Sigmoid colon (tissue), 7 donors: Measurements from ENCODE around the gene NDUFAF2. TPM values are rescaled to one million over a fixed set of nuclear protein-coding genes. Genes with fewer than 3 reads are reported as not detected.

ENCODE experiments used
- DNase-seq: peaks from one replicate; pipeline ENCODE4 v3.0.0-alpha.2; 2019
- H3K27ac ChIP-seq, 4 donors: fragments of 200-600 bp; sonication (generic); one replicate each; pipeline ENCODE4 v1.5.1; 2016 to 2019; ENCODE audit warnings: mild to moderate bottlenecking in 1 of 4
- H3K27me3 ChIP-seq, 3 donors: fragments of 200-600 bp; sonication (generic); one replicate each; pipeline ENCODE4 v1.5.1; 2019; ENCODE audit warnings: mild to moderate bottlenecking in 1 of 3
- H3K36me3 ChIP-seq, 4 donors: fragments of 200-600 bp; sonication (generic); one replicate each; pipeline ENCODE4 v1.5.1; 2016 to 2019
- H3K4me1 ChIP-seq, 4 donors: fragments of 200-600 bp; sonication (generic); one replicate each; pipeline ENCODE4 v1.5.1; 2017 to 2019
- H3K4me3 ChIP-seq, 4 donors: fragments of 200-600 bp; sonication (generic); one replicate each; pipeline ENCODE4 v1.5.1; 2017 to 2019; ENCODE audit warnings: mild to moderate bottlenecking in 2 of 4, moderate library complexity in 1 of 4
- H3K9me3 ChIP-seq, 4 donors: fragments of 200-600 bp in 3 of 4; sonication (generic) in 3 of 4; one replicate each; pipeline versions ENCODE4 v1.5.1 to v1.6.1; 2013 to 2019
- CTCF ChIP-seq, 4 experiments: fragments of 450-650 bp in 3 of 4; fragments of 200-600 bp in 1 of 4; IDR thresholded peaks; one replicate each; pipeline ENCODE4 v1.5.1; 2016 to 2019; ENCODE audit warnings: antibody characterized with exemption in 4 of 4, mild to moderate bottlenecking in 3 of 4, moderate library complexity in 2 of 4
- EP300 ChIP-seq, 4 donors: sonication (generic); formaldehyde crosslinking; IDR thresholded peaks; one replicate each; pipeline ENCODE4 v1.6.1; 2017; ENCODE audit warnings: antibody characterized with exemption in 4 of 4
- POLR2A ChIP-seq, 2 donors: fragments of 450-650 bp; IDR thresholded peaks; one replicate each; pipeline ENCODE4 v1.6.1; 2016; ENCODE audit warnings: antibody characterized with exemption in 2 of 2, mild to moderate bottlenecking in 2 of 2, moderate library complexity in 2 of 2
- POLR2AphosphoS5 ChIP-seq, 4 donors: sonication (generic); formaldehyde crosslinking; IDR thresholded peaks; one replicate each; pipeline ENCODE4 v1.6.1; 2017; ENCODE audit warnings: antibody characterized with exemption in 4 of 4
- WGBS, 2 donors: extraction: QIAGEN DNeasy Blood & Tissue Kit; methylation state at CpG; one replicate each; pipeline ENCODE4 v1.1.7; 2013; 5-methylcytosine and 5-hydroxymethylcytosine counted together
- intact Hi-C: fragments of 100-400 bp; cut with DNase I; formaldehyde crosslinking; loops from one replicate; pipeline ENCODE4 v1.15.1; 2023
- polyA plus RNA-seq, 3 donors: library from polyadenylated mRNA; stranded (reverse); fragments of 200-250 nt; gene quantifications; one replicate each; pipeline ENCODE4 v1.2.3, GENCODE V29; 2013
- total RNA-seq, 4 donors: library from RNA; depleted of rRNA; stranded (reverse); fragments of >200 nt; gene quantifications; one replicate each; pipeline ENCODE4 v1.1.0, GENCODE V29; 2016
- donor health status: healthy with polysubstance abuse.
- donor health status: Bipolar disorder and iron deficiency.
- donor health status: healthy.

Gene NDUFAF2
- total and polyA plus RNA-seq, 7 donors: 33.5 to 48.6 (median 41.5) TPM

GRCh38 chr5:61018062-61018461 lies 73.1 kb downstream of the NDUFAF2 start:
- H3K9me3 ChIP-seq: no peaks in the 10 kb centered on the region
- no peak for DNase-seq
- H3K27ac ChIP-seq: no peak overlapping the region
- H3K27me3 ChIP-seq: no peaks in the 10 kb centered on the region
- WGBS, 2 donors: 58 to 73% methylated on average over 2 of the region's 2 CpGs
- peaks cover 0 to 14% (median 0%) of the 10 kb centered on the region in 4 donors for H3K4me1 ChIP-seq
- H3K4me3 ChIP-seq: no peak overlapping the region
- intact Hi-C loops: no loop called here
- no peaks in the 10 kb centered on the region for H3K36me3 ChIP-seq
- TF ChIP-seq EP300 (IDR thresholded peaks at IDR 0.05): no peak
- TF ChIP-seq POLR2AphosphoS5 (IDR thresholded peaks at IDR 0.05): no peak
- no peak for TF ChIP-seq CTCF (IDR thresholded peaks at IDR 0.05)
- TF ChIP-seq POLR2A (IDR thresholded peaks at IDR 0.05): no peak

- Histone ChIP-seq H3K9me3 (no peaks in the 10 kb centered on the region), H3K4me3 (no peak overlapping the region), H3K27me3 (no peaks in the 10 kb centered on the region), H3K4me1 (peaks cover 0 to 25% (median 3%) of the 10 kb centered on the region in 4 donors), H3K36me3 (no peaks in the 10 kb centered on the region), H3K27ac (no peak overlapping the region)
- intact Hi-C loops: no loop called here
- TF ChIP-seq POLR2AphosphoS5 (IDR thresholded peaks at IDR 0.05): no peak
- no peak for TF ChIP-seq POLR2A (IDR thresholded peaks at IDR 0.05)
- TF ChIP-seq EP300 (IDR thresholded peaks at IDR 0.05): no peak
- TF ChIP-seq CTCF (IDR thresholded peaks at IDR 0.05): no peak
- DNase-seq: no peak
- WGBS, 2 donors: 98% methylated on average over 1 of the region's 1 CpG
Measured at GRCh38 chr5:61019642-61020041, 74.6 kb downstream of the NDUFAF2 start.

GRCh38 chr5:61020415-61020814 lies 75.4 kb downstream of the NDUFAF2 start:
- Histone ChIP-seq H3K9me3 (no peaks in the 10 kb centered on the region), H3K4me3 (no peak overlapping the region), H3K4me1 (peaks cover 0 to 27% (median 3%) of the 10 kb centered on the region in 4 donors), H3K27me3 (no peaks in the 10 kb centered on the region), H3K27ac (no peak overlapping the region), H3K36me3 (no peaks in the 10 kb centered on the region)
- DNase-seq: no peak
- 63 to 81% methylated on average over 3 of the region's 3 CpGs for WGBS, 2 donors
- TF ChIP-seq CTCF (IDR thresholded peaks at IDR 0.05) (no peak), POLR2AphosphoS5 (IDR thresholded peaks at IDR 0.05) (no peak), POLR2A (IDR thresholded peaks at IDR 0.05) (no peak), EP300 (IDR thresholded peaks at IDR 0.05) (no peak)
- intact Hi-C loops: no loop called here

GRCh38 chr5:61023131-61023530 lies 78.1 kb downstream of the NDUFAF2 start:
- no peaks in the 10 kb centered on the region for H3K36me3 ChIP-seq
- TF ChIP-seq EP300 (IDR thresholded peaks at IDR 0.05) (no peak), POLR2AphosphoS5 (IDR thresholded peaks at IDR 0.05) (no peak), CTCF (IDR thresholded peaks at IDR 0.05) (no peak), POLR2A (IDR thresholded peaks at IDR 0.05) (no peak)
- 67 to 80% methylated on average over 1 of the region's 1 CpG for WGBS, 2 donors
- H3K4me3 ChIP-seq: no peak overlapping the region
- no peaks in the 10 kb centered on the region for H3K27me3 ChIP-seq
- no peak for DNase-seq
- intact Hi-C loops: no loop called here
- H3K4me1 ChIP-seq: peaks cover 0 to 29% (median 3%) of the 10 kb centered on the region in 4 donors
- H3K27ac ChIP-seq: no peak overlapping the region
- no peaks in the 10 kb centered on the region for H3K9me3 ChIP-seq

- Histone ChIP-seq H3K27ac (no peak overlapping the region), H3K4me1 (peaks cover 0 to 43% (median 13%) of the 10 kb centered on the region in 4 donors), H3K9me3 (no peaks in the 10 kb centered on the region), H3K36me3 (no peaks in the 10 kb centered on the region), H3K27me3 (no peaks in the 10 kb centered on the region), H3K4me3 (no peak overlapping the region)
- TF ChIP-seq CTCF (IDR thresholded peaks at IDR 0.05) (no peak), POLR2A (IDR thresholded peaks at IDR 0.05) (no peak), EP300 (IDR thresholded peaks at IDR 0.05) (no peak), POLR2AphosphoS5 (IDR thresholded peaks at IDR 0.05) (no peak)
- DNase-seq: no peak
- WGBS, 2 donors: 66 to 70% methylated on average over 2 of the region's 2 CpGs
- intact Hi-C loops: no loop called here
Measured at GRCh38 chr5:61026004-61026403, 81.0 kb downstream of the NDUFAF2 start.
